Left hindlimb (tissue), 1 donor: ENCODE data around the gene XPO4.
"Not testable (repeated sequence)": the region's sequence is repeated elsewhere in the genome, so short reads cannot be mapped to it uniquely, and the experiment has no call there.

Experiments used
- DNase-seq: peaks from one replicate; pipeline ENCODE4 v3.0.0-alpha.2; 2018

XPO4 gene

DNA sequence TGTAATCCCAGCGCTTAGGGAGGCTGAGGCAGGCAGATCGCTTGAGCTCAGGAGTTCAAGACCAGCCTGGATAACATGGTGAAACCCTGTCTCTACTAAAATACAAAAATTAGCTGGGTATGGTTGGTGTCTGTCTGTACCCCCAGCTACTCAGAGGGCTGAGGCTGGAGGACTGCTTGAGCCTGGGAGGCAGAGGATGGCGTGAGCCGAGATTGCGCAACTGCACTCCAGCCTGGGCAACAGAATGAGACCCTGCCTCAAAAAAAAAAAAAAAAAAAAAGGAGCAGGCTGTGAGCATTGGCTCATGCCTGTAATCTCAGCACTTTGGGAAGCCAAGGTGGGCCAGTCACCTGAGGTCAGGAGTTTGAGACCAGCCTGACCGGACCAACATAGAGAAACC lies 12.0 kb downstream of the XPO4 start:
- not testable (repeated sequence) for DNase-seq

DNA sequence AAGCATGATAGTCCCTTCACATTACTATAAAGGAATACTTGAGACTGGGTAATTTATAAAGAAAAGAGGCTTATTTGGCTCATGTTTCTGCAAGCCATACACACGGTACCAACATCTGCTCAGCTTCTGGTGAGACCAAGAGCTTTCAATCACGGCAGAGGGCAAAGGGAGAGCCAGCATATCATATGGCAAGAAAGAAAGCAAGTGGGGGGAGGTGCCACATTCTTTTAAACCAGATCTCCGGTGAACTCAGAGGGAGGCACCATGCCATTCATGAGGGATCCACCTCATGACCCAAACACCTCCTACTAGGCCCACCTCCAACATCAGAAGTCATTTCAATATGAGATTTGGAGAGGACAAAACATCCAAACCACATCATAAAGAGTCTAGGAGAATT lies 20.3 kb downstream of the XPO4 start:
- no peak for DNase-seq

DNA sequence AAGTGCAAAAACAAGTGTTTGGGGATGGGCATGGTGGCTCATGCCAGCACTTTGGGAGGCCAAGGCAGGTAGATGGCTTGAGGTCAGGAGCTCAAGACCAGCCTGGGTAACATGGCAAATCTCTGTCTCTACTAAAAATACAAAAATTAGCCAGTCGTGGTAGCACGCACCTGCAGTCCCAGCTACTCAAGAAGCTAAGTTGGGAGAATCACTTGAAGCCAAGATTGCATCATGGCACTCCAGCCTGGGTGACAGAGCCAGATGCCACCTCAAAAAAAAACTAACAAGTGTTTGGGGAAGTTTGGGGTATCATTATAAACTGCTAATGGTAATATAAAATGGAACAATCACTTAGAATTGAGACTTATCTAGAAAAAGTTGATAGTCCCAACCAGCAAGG lies 24.6 kb downstream of the XPO4 start:
- no peak for DNase-seq

DNA sequence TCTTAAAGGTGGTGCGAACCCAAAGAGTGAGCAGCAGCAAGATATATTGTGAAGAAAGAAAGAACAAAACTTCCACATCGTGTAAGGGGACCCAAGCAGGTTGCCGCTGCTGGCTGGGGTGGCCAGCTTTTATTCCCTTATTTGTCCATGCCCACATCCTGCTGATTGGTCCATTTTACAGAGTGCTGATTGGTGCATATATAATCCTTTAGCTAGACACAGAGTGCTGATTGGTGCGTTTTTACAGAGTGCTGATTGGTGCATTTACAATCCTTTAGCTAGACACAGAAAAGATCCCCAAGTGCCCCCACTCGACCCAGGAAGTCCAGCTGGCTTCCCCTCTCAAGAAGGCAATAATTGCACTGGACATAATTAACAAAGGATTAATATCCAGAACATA lies 25.7 kb downstream of the XPO4 start:
- not testable (repeated sequence) for DNase-seq

DNA sequence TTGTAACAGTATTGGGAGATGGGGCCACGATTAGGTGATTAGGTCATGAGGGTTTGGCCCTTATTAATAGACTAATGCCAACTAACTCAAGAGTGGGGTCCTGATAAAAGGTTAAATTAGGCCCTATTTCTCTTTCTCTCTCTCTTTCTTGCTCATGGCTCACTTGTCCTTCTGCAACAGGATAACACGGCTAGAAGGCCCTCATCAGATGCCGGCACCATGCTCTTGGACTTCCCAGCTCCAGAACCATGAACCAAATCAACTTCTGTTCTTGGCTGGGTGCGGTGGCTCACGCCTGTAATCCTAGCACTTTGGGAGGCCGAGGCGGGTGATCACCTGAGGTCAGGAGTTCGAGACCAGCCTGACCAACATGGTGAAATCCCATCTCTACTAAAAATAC lies 28.1 kb downstream of the XPO4 start:
- not testable (repeated sequence) for DNase-seq

DNA sequence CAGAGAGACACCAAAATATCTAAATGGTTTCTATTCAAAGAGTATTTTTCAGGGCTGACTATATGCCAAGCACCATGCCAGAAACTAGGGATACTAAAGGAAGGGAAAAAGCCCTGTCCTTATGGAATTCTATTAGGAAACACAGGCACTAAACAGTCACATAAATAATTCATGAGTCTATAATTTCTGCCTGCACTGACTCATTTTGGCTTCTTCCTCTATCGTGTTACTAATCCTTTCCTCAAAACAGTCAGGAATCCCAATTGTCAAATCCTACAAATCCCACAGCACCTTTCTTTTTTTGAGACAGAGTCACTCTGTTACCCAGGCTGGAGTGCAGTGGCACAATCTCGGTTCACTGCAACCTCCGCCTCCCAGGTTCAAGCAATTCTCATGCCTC lies 29.2 kb downstream of the XPO4 start:
- no peak for DNase-seq

DNA sequence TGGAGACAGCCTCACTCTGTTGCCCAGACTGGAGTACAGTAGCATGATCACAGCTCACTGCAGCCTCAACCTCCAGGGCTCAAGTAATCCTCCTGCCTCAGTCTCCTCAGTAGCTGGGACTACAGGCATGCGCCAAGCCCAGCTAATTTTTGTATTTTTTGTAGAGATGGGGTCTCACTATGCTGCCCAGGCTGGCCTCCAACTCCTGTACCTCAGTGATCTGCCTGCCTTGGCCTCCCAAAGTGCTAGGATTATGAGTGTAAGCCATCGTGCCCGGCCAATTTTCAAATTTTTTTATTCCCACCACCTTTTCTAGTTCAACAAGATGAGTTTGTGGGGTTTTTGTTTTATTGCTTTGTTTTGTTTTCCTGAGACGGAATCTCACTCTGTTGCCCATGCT lies 31.7 kb downstream of the XPO4 start:
- DNase-seq, result no peak

GRCh38 chr13:20869540-20869939 lies 33.0 kb downstream of the XPO4 start:
- no peak for DNase-seq

GRCh38 chr13:20867408-20867807 lies 35.1 kb downstream of the XPO4 start:
- no peak for DNase-seq

- not testable (repeated sequence) for DNase-seq
Measured at GRCh38 chr13:20861666-20862065, 40.9 kb downstream of the XPO4 start.

GRCh38 chr13:20860844-20861243 lies 41.7 kb downstream of the XPO4 start:
- no peak for DNase-seq

GRCh38 chr13:20856650-20857049 lies 45.9 kb downstream of the XPO4 start:
- no peak for DNase-seq

DNA sequence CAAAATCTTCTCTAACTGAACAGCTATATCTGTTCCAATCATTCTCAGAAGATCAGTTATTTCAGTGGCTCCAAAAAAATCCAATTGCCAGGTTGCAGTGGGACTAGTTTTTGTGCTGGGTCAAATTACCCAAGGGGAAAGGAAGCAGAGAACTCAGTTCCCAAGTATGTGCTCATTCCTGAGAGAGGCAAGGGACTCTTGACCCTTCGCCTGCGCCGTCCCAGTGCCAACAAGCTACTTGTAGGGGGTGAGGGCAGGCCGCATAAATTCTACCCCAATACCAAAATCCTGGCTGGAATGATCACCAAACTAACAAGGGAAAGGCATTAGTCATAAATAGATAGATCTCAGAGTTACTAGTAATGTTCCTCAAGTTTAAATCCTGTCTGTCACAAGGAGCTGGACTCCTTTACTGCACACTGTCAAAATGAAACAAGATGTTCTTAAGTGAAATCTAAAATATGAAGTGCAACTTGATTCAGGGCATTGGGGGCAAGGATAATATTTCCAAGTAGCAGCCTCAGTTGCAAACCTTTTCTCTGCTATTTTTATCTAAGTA lies 50.6 kb downstream of the XPO4 start:
- no peak for DNase-seq

- DNase-seq, result no peak
Measured at GRCh38 chr13:20848944-20849343, 53.6 kb downstream of the XPO4 start.

- DNase-seq, result no peak
Measured at GRCh38 chr13:20848203-20848602, 54.3 kb downstream of the XPO4 start.

GRCh38 chr13:20847296-20847695 lies 55.2 kb downstream of the XPO4 start:
- DNase-seq, result no peak

- peak; percentile 41 for DNase-seq
Measured at GRCh38 chr13:20843166-20843565, 59.4 kb downstream of the XPO4 start.

GRCh38 chr13:20840568-20840967 lies 62.0 kb downstream of the XPO4 start:
- no peak for DNase-seq

- no peak for DNase-seq
Measured at GRCh38 chr13:20833900-20834679, 68.5 kb downstream of the XPO4 start.

GRCh38 chr13:20832861-20833260 lies 69.7 kb downstream of the XPO4 start:
- no peak for DNase-seq

DNA sequence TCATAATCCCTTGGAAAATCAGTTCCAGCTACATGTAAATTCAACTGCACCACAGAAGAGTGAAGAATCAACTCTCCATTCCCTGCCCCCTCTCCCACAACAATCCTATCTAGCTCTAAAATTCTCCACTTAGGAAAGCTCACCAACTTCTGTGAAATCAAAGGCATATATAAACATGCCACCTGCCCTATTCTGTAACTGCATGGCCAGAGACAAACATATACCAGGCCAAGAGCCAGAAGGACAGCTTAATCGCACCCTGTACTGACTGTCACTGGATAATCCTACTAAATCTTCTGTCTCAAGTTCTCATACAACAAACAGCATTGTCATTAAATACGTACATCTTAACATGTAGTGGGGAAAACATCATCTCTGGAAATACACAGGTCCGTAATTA lies 70.6 kb downstream of the XPO4 start:
- DNase-seq, result no peak

DNA sequence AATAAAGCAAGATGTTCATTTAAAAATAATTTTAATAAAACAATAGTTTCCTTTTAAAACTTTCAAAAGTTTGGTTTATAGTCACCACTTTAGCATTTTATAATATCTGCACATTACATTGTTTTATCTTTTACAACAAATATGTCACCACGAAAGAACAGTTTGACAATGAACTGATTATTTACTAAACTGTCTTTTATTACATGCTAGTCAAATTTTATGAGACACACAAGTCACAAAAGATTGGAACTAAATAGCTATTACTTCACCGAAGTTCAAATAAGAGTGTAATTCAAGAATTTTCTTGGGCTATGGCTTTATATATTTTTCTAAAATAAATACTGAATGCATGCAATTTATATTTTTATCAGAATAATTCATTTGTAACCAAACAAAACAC lies 71.3 kb downstream of the XPO4 start:
- no peak for DNase-seq

- no peak for DNase-seq
Measured at GRCh38 chr13:20828539-20829364, 73.8 kb downstream of the XPO4 start.
